Lower lobe of right lung (tissue), 2 donors: ENCODE data around the gene PCDHGC5. TPM values are rescaled to one million over a fixed set of nuclear protein-coding genes. Genes with fewer than 3 reads are reported as not detected.

Source experiments
- ATAC-seq, 2 donors: fragments of 200-7000 bp; cut with Tn5 transposase; one replicate each; pipeline ENCODE4 v1.9.1; 2020 to 2022; ENCODE audit warnings: mild to moderate bottlenecking in 2 of 2, moderate library complexity in 2 of 2
- DNase-seq: peaks from one replicate; pipeline ENCODE4 v3.0.0-alpha.2; 2020
- H3K27ac ChIP-seq: fragments of 200-600 bp; one replicate; pipeline ENCODE4 v1.8.0; 2022
- H3K27me3 ChIP-seq: fragments of 200-600 bp; one replicate; pipeline ENCODE4 v1.8.0; 2022; ENCODE audit warnings: low read depth
- H3K36me3 ChIP-seq: fragments of 200-600 bp; one replicate; pipeline ENCODE4 v1.8.0; 2022; ENCODE audit warnings: mild to moderate bottlenecking
- H3K4me1 ChIP-seq: fragments of 200-600 bp; one replicate; pipeline ENCODE4 v1.8.0; 2022
- H3K4me3 ChIP-seq: fragments of 200-600 bp; one replicate; pipeline ENCODE4 v1.8.0; 2022; ENCODE audit warnings: mild to moderate bottlenecking
- H3K9me3 ChIP-seq: fragments of 200-600 bp; one replicate; pipeline ENCODE4 v1.8.0; 2022
- intact Hi-C: fragments of 100-400 bp; cut with DNase I; formaldehyde crosslinking; loops from one replicate; pipeline ENCODE4 v1.11.0; 2022
- total RNA-seq: library from RNA; stranded (reverse); fragmentation: NEBNext Ultra II Directional; extraction: Animal tissue kit (Norgen Biotek cat#: 25700); gene quantifications from one replicate; pipeline ENCODE4 v1.2.1, GENCODE V29; 2021
- TF ChIP-seq, protein P1 (sequence below): fragments of 200-600 bp; IDR thresholded peaks from one replicate; pipeline ENCODE4 v1.8.0; 2022; ENCODE audit warnings: antibody characterized with exemption, mild to moderate bottlenecking
- donor health status: DM: no; HTN: yes; CAD: no; lungs with severe emphysema.

PCDHGC5 gene
- total RNA-seq, 1 donor from 2014 or later, result 1.8 TPM

DNA sequence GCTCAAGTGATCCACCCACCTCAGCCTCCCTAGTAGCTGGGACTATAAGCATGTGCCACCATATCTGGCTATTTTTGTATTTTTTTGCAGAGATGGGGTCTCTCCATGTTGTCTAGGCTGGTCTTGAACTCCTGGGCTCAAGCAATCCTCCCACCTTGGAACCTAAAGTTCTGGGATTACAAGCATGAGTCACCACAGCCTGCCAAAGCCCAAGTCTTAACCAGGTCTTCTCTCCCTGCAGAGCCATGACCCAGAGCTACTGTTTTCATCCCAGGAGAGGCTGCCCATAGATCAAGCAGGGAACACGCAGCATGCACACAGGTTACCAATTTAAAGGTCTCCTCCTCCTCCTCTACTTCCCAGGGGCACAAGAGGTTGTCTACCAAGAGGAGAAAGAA lies 29.7 kb downstream of the PCDHGC5 start:
- DNase-seq (no peak), ATAC-seq (no peak)
- TF ChIP-seq, protein P1, sequence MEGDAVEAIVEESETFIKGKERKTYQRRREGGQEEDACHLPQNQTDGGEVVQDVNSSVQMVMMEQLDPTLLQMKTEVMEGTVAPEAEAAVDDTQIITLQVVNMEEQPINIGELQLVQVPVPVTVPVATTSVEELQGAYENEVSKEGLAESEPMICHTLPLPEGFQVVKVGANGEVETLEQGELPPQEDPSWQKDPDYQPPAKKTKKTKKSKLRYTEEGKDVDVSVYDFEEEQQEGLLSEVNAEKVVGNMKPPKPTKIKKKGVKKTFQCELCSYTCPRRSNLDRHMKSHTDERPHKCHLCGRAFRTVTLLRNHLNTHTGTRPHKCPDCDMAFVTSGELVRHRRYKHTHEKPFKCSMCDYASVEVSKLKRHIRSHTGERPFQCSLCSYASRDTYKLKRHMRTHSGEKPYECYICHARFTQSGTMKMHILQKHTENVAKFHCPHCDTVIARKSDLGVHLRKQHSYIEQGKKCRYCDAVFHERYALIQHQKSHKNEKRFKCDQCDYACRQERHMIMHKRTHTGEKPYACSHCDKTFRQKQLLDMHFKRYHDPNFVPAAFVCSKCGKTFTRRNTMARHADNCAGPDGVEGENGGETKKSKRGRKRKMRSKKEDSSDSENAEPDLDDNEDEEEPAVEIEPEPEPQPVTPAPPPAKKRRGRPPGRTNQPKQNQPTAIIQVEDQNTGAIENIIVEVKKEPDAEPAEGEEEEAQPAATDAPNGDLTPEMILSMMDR, result no peak
- H3K27me3 ChIP-seq, result no peaks in the 10 kb centered on the region
- no peak overlapping the region for H3K4me3 ChIP-seq
- H3K27ac ChIP-seq, result peak overlapping the region; percentile 66
- no peaks in the 10 kb centered on the region for H3K9me3 ChIP-seq
- peaks cover 91% of the 10 kb centered on the region for H3K4me1 ChIP-seq
- peaks cover 78% of the 10 kb centered on the region for H3K36me3 ChIP-seq
- intact Hi-C loops, result no loop called here

GRCh38 chr5:141519605-141520565 lies 31.0 kb downstream of the PCDHGC5 start:
- Histone ChIP-seq H3K4me1 (peaks cover 88% of the 10 kb centered on the region), H3K9me3 (no peaks in the 10 kb centered on the region), H3K4me3 (no peak overlapping the region), H3K36me3 (peaks cover 78% of the 10 kb centered on the region), H3K27ac (peak overlapping the region; percentile 66), H3K27me3 (no peaks in the 10 kb centered on the region)
- ATAC-seq, result peak; percentile 39 to 40
- no peak for DNase-seq
- TF ChIP-seq, protein P1, result no peak
- intact Hi-C loops, result no loop called here

GRCh38 chr5:141521244-141521781 lies 32.4 kb downstream of the PCDHGC5 start:
- TF ChIP-seq, protein P1, result no peak
- Histone ChIP-seq H3K9me3 (no peaks in the 10 kb centered on the region), H3K27me3 (no peaks in the 10 kb centered on the region), H3K27ac (peak overlapping the region; percentile 66), H3K4me3 (no peak overlapping the region), H3K4me1 (peaks cover 83% of the 10 kb centered on the region), H3K36me3 (peaks cover 80% of the 10 kb centered on the region)
- ATAC-seq (peak; percentile 64 to 69), DNase-seq (no peak)
- intact Hi-C loops, result no loop called here

- intact Hi-C loops, result no loop called here
- Histone ChIP-seq H3K27me3 (no peaks in the 10 kb centered on the region), H3K4me3 (no peak overlapping the region), H3K27ac (peak overlapping the region; percentile 66), H3K4me1 (peaks cover 74% of the 10 kb centered on the region), H3K36me3 (peaks cover 80% of the 10 kb centered on the region), H3K9me3 (no peaks in the 10 kb centered on the region)
- ATAC-seq (no peak), DNase-seq (no peak)
- TF ChIP-seq, protein P1, result no peak
Measured at GRCh38 chr5:141522301-141522700, 33.4 kb downstream of the PCDHGC5 start.

DNA sequence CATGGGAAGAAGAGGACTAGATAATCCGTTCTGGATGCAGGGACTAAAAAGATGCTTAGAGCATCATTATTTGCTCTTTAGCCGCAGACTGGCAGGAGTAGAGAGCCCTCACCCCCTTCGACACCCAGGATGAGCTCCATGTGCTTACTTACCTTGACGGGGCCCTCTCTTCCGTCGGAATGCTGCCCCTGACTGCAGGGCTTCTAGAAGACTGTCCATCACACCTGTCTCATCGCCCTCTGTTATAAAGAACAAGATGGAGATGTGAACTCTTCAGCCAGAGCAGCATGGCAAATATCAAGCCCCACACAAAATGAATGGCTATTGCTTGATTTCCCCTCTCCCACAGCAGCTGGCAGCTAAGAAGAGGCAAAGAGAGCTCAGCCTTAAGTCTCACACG lies 35.1 kb downstream of the PCDHGC5 start:
- DNase-seq (no peak), ATAC-seq (no peak)
- Histone ChIP-seq H3K27me3 (no peaks in the 10 kb centered on the region), H3K36me3 (peaks cover 81% of the 10 kb centered on the region), H3K4me1 (peaks cover 73% of the 10 kb centered on the region), H3K27ac (peak overlapping the region; percentile 72), H3K4me3 (no peak overlapping the region), H3K9me3 (no peaks in the 10 kb centered on the region)
- intact Hi-C loops, result no loop called here
- TF ChIP-seq, protein P1, result no peak
